Keratinocyte (primary cell): ENCODE data around the gene SDK1. TPM values are rescaled to one million over a fixed set of nuclear protein-coding genes. Genes with fewer than 3 reads are reported as not detected.

Source experiments
- DNase-seq: peaks from one replicate; pipeline ENCODE4 v3.0.0-alpha.2; 2011; ENCODE audit warnings: low read depth, missing footprints, low spot score
- FAIRE-seq: peaks from 2 replicates; lab custom pipeline; 2011; peaks lifted over from hg19 to GRCh38; lab: Jason Lieb, UNC
- H2AFZ ChIP-seq: 2 replicates; pipeline ENCODE4 v1.6.0; 2012; ENCODE audit warnings: low read length, control low read depth, inconsistent platforms; ENCODE audit not compliant: control insufficient read depth
- H3K27ac ChIP-seq: 2 replicates; pipeline ENCODE4 v1.5.1; 2011; ENCODE audit warnings: low read length; ENCODE audit not compliant: control insufficient read depth, insufficient read depth
- H3K27me3 ChIP-seq: 3 replicates; pipeline ENCODE4 v1.6.0; 2011; ENCODE audit warnings: low read length; ENCODE audit not compliant: control insufficient read depth, insufficient read depth; ENCODE audit errors: extremely low read depth
- H3K36me3 ChIP-seq, 2 experiments: 2 replicates in 1 of 2; 3 replicates in 1 of 2; pipeline ENCODE4 v1.5.1; 2011; ENCODE audit warnings: low read length in 2 of 2, mild to moderate bottlenecking in 1 of 2; ENCODE audit not compliant: control insufficient read depth in 2 of 2, insufficient read depth in 2 of 2; ENCODE audit errors: extremely low read depth in 1 of 2
- H3K4me1 ChIP-seq: 3 replicates; pipeline ENCODE4 v1.5.1; 2011; ENCODE audit warnings: low read length; ENCODE audit not compliant: control insufficient read depth, insufficient read depth; ENCODE audit errors: extremely low read depth
- H3K4me2 ChIP-seq: 3 replicates; pipeline ENCODE4 v1.6.0; 2011; ENCODE audit warnings: low read depth, low read length; ENCODE audit not compliant: control insufficient read depth, insufficient read depth; ENCODE audit errors: extremely low read depth
- H3K4me3 ChIP-seq, 3 experiments: fragments of 200-600 bp in 1 of 3; sonication (generic) in 1 of 3; 2 replicates in 2 of 3; 3 replicates in 1 of 3; pipeline ENCODE4 v1.5.1; 2011 to 2016; ENCODE audit warnings: low read length in 3 of 3, mild to moderate bottlenecking in 3 of 3, control low read depth in 2 of 3, inconsistent platforms in 1 of 3, low read depth in 1 of 3, mixed read lengths in 1 of 3, mixed run types in 1 of 3, moderate library complexity in 1 of 3; ENCODE audit not compliant: control insufficient read depth in 2 of 3, insufficient read depth in 2 of 3; ENCODE audit errors: extremely low read depth in 1 of 3
- H3K79me2 ChIP-seq: 2 replicates; pipeline ENCODE4 v1.6.0; 2012; ENCODE audit warnings: low read length; ENCODE audit not compliant: control insufficient read depth, insufficient read depth
- H3K9ac ChIP-seq: 3 replicates; pipeline ENCODE4 v1.6.0; 2011; ENCODE audit warnings: low read length; ENCODE audit not compliant: control insufficient read depth, insufficient read depth; ENCODE audit errors: extremely low read depth
- H3K9me1 ChIP-seq: 3 replicates; pipeline ENCODE4 v1.6.0; 2011; ENCODE audit warnings: low read length; ENCODE audit not compliant: control insufficient read depth, insufficient read depth; ENCODE audit errors: extremely low read depth
- H3K9me3 ChIP-seq: 2 replicates; pipeline ENCODE4 v1.5.1; 2012; ENCODE audit warnings: low read depth, low read length; ENCODE audit not compliant: control insufficient read depth
- H4K20me1 ChIP-seq: 3 replicates; pipeline ENCODE4 v1.6.0; 2011; ENCODE audit warnings: low read length; ENCODE audit not compliant: control insufficient read depth, insufficient read depth; ENCODE audit errors: extremely low read depth
- CTCF ChIP-seq, 3 experiments: IDR thresholded peaks in 1 of 3; conservative IDR thresholded peaks in 1 of 3; optimal IDR thresholded peaks in 1 of 3; 2 replicates in 2 of 3; 3 replicates in 1 of 3; pipeline versions ENCODE3 to v1.5.1; 2011; ENCODE audit warnings: low read length in 3 of 3, mild to moderate bottlenecking in 3 of 3, moderate library complexity in 2 of 3, control low read depth in 1 of 3, inconsistent platforms in 1 of 3; ENCODE audit not compliant: insufficient read depth in 2 of 3; ENCODE audit errors: extremely low read depth in 1 of 3
- EZH2 ChIP-seq: IDR thresholded peaks from one replicate; pipeline ENCODE4 v1.6.1; 2012; ENCODE audit warnings: inconsistent platforms, mild to moderate bottlenecking, low read length, moderate library complexity
- dilution Hi-C: fragments of 300-500 bp; cut with MboI; formaldehyde crosslinking; loops from one replicate; pipeline ENCODE4 v1.7.0; 2020; ENCODE audit warnings: low sequenced_read_pairs; ENCODE audit not compliant: extremely low pct_ligation_motif_present
- polyA plus RNA-seq, 5 experiments: library from polyadenylated mRNA; depleted of rRNA in 3 of 5; stranded (reverse) in 3 of 5; stranded (forward) in 1 of 5; unstranded in 1 of 5; fragments of >200 nt; gene quantifications; 1 replicate in 1 of 5; 2 replicates in 3 of 5; 3 replicates in 1 of 5; pipeline versions ENCODE4 v1.2.1 to v1.2.3, GENCODE V29; 2011 to 2012; ENCODE audit warnings: missing spikeins in 2 of 5, low read depth in 1 of 5, low replicate concordance in 1 of 5

The SDK1 gene
- polyA plus RNA-seq, 1 donor (not counting 4 experiments of a cell fraction or from before 2014, with no cell fraction given): 0.66 TPM

- Histone ChIP-seq H3K4me3 (no peak overlapping the region), H2AFZ (no peak overlapping the region), H3K9ac (no peak overlapping the region), H4K20me1 (no peaks in the 10 kb centered on the region), H3K9me3 (no peaks in the 10 kb centered on the region), H3K27ac (no peak overlapping the region), H3K9me1 (no peaks in the 10 kb centered on the region), H3K79me2 (no peaks in the 10 kb centered on the region), H3K4me1 (no peaks in the 10 kb centered on the region), H3K36me3 (no peaks in the 10 kb centered on the region), H3K27me3 (peaks cover 6% of the 10 kb centered on the region), H3K4me2 (no peak overlapping the region)
- TF ChIP-seq CTCF (optimal IDR thresholded peaks at IDR 0.05 in 1 of 3, IDR thresholded peaks at IDR 0.05 in 1 of 3, conservative IDR thresholded peaks at IDR 0.05 in 1 of 3; ENCODE audit: extremely low read depth in 1 of 3, insufficient read depth in 2 of 3, low read length in 3 of 3) (no peak), EZH2 (no peak)
- FAIRE-seq: no peak
- dilution Hi-C loops: no loop called here
- no peak for DNase-seq
Measured at GRCh38 chr7:3312583-3312982, 11.5 kb downstream of the SDK1 start.

GRCh38 chr7:3318874-3319273 lies 17.8 kb downstream of the SDK1 start:
- Histone ChIP-seq H3K4me2 (no peak overlapping the region), H3K9me3 (no peaks in the 10 kb centered on the region), H2AFZ (no peak overlapping the region), H3K4me3 (no peak overlapping the region), H3K27me3 (no peaks in the 10 kb centered on the region), H3K79me2 (no peaks in the 10 kb centered on the region), H3K9ac (no peak overlapping the region), H4K20me1 (no peaks in the 10 kb centered on the region), H3K27ac (no peak overlapping the region), H3K36me3 (no peaks in the 10 kb centered on the region), H3K9me1 (no peaks in the 10 kb centered on the region), H3K4me1 (no peaks in the 10 kb centered on the region)
- dilution Hi-C loops: no loop called here
- FAIRE-seq: no peak
- TF ChIP-seq CTCF (optimal IDR thresholded peaks at IDR 0.05 in 1 of 3, IDR thresholded peaks at IDR 0.05 in 1 of 3, conservative IDR thresholded peaks at IDR 0.05 in 1 of 3; ENCODE audit: extremely low read depth in 1 of 3, insufficient read depth in 2 of 3, low read length in 3 of 3): no peak
- no peak for TF ChIP-seq EZH2
- DNase-seq: no peak
